ENCODE results near the gene SRSF11. TPM values are rescaled to one million over a fixed set of nuclear protein-coding genes. Genes with fewer than 3 reads are reported as not detected.

Gene SRSF11
- polyA plus RNA-seq, 3 donors = 60.0 to 189 (median 66.5) TPM

- intact Hi-C loops (cut with micrococcal nuclease) = no loop called here
- H3K27ac ChIP-seq (ENCODE audit: low read depth in 1 of 2, low read length in 2 of 2) = peak overlapping the region in 1 of 2 donors; percentile 14
- no peaks in the 10 kb centered on the region for H3K4me1 ChIP-seq (ENCODE audit: control insufficient read depth in 1 of 2, insufficient read depth in 2 of 2, low read length in 2 of 2)
- Mint-ChIP-seq H3K4me1 (no peaks in the 10 kb centered on the region), H3K27ac (peak overlapping the region in 1 of 7 donors; percentile 2), H3K36me3 (peaks cover 78% of the 10 kb centered on the region in 2 donors), H3K27me3 (ENCODE audit: low read depth in 3 of 3) (peaks cover 0 to 1% (median 0%) of the 10 kb centered on the region in 3 donors), H3K9me3 (no peaks in the 10 kb centered on the region), H3K4me3 (no peak overlapping the region)
- no peak for TF ChIP-seq CTCF (IDR thresholded peaks at IDR 0.05)
- no CpG with 5 or more reads among the region's 4 CpGs for WGBS (ENCODE audit: insufficient coverage)
- H3K79me2 ChIP-seq (ENCODE audit: insufficient read depth, low read length) = peaks cover 43% of the 10 kb centered on the region
- H3K4me3 ChIP-seq (replicated peaks in 1 of 3; ENCODE audit: low read depth in 2 of 3, low read length in 3 of 3) = no peak overlapping the region
- no peak overlapping the region for H3K4me2 ChIP-seq (replicated peaks; ENCODE audit: extremely low read depth, low read length, poor library complexity, severe bottlenecking)
- peaks cover 65% of the 10 kb centered on the region for H4K20me1 ChIP-seq (ENCODE audit: insufficient read depth, low read length)
- H3K9me3 ChIP-seq (replicated peaks in 1 of 2; ENCODE audit: control insufficient read depth in 1 of 2, insufficient read depth in 1 of 2, low read length in 2 of 2) = no peaks in the 10 kb centered on the region
- no peaks in the 10 kb centered on the region for H3K27me3 ChIP-seq (ENCODE audit: control insufficient read depth in 2 of 2, insufficient read depth in 2 of 2, low read length in 2 of 2)
- no peak overlapping the region for H2AFZ ChIP-seq (ENCODE audit: insufficient read depth, low read depth, low read length, poor library complexity, severe bottlenecking)
- H3K36me3 ChIP-seq (replicated peaks in 1 of 2; ENCODE audit: control insufficient read depth in 1 of 2, insufficient read depth in 2 of 2, low read length in 2 of 2) = peaks cover 93 to 100% of the 10 kb centered on the region in 2 donors
- DNase-seq = no peak
- H3K9ac ChIP-seq (ENCODE audit: insufficient read depth, low read length, poor library complexity, severe bottlenecking) = no peak overlapping the region
Observed at GRCh38 chr1:70231475-70231874, 10.3 kb downstream of the SRSF11 start.

- H3K27ac Mint-ChIP-seq = no peak overlapping the region
- no peak overlapping the region for H3K4me2 ChIP-seq (replicated peaks; ENCODE audit: extremely low read depth, low read length, poor library complexity, severe bottlenecking)
- no peaks in the 10 kb centered on the region for H3K4me1 Mint-ChIP-seq
Observed at GRCh38 chr1:70234733-70235132, 13.6 kb downstream of the SRSF11 start.

More at GRCh38 chr1:70234733-70235132, 13.6 kb downstream of the SRSF11 start:
- Histone ChIP-seq H3K27me3 (ENCODE audit: control insufficient read depth in 2 of 2, insufficient read depth in 2 of 2, low read length in 2 of 2) (no peaks in the 10 kb centered on the region), H3K4me3 (replicated peaks in 1 of 3; ENCODE audit: low read depth in 2 of 3, low read length in 3 of 3) (no peak overlapping the region), H2AFZ (ENCODE audit: insufficient read depth, low read depth, low read length, poor library complexity, severe bottlenecking) (no peak overlapping the region), H3K9me3 (replicated peaks in 1 of 2; ENCODE audit: control insufficient read depth in 1 of 2, insufficient read depth in 1 of 2, low read length in 2 of 2) (no peaks in the 10 kb centered on the region), H4K20me1 (ENCODE audit: insufficient read depth, low read length) (peaks cover 46% of the 10 kb centered on the region), H3K9ac (ENCODE audit: insufficient read depth, low read length, poor library complexity, severe bottlenecking) (no peak overlapping the region), H3K27ac (ENCODE audit: low read depth in 1 of 2, low read length in 2 of 2) (no peak overlapping the region), H3K79me2 (ENCODE audit: insufficient read depth, low read length) (peaks cover 11% of the 10 kb centered on the region), H3K36me3 (replicated peaks in 1 of 2; ENCODE audit: control insufficient read depth in 1 of 2, insufficient read depth in 2 of 2, low read length in 2 of 2) (peaks cover 100% of the 10 kb centered on the region in 2 donors), H3K4me1 (ENCODE audit: control insufficient read depth in 1 of 2, insufficient read depth in 2 of 2, low read length in 2 of 2) (no peaks in the 10 kb centered on the region)
- H3K27me3 Mint-ChIP-seq (ENCODE audit: low read depth in 3 of 3) = peaks cover 0 to 1% (median 0%) of the 10 kb centered on the region in 3 donors
- H3K36me3 Mint-ChIP-seq = peaks cover 85 to 96% of the 10 kb centered on the region in 2 donors
- intact Hi-C loops (cut with micrococcal nuclease) = no loop called here
- no peaks in the 10 kb centered on the region for H3K9me3 Mint-ChIP-seq
- DNase-seq = no peak
- H3K4me3 Mint-ChIP-seq = no peak overlapping the region
- no peak for TF ChIP-seq CTCF (IDR thresholded peaks at IDR 0.05)

All from CD14-positive monocyte (primary cell).